Stimulated activated CD4-positive, alpha-beta T cell treated with anti-CD3 and anti-CD28 coated beads, Interleukin-12 subunit alpha, Interleukin-12 subunit beta, amount 100 ng/mL, for 24 hours (primary cell): Measurements from ENCODE around the gene POLR2C.
A peak's percentile ranks its signal among the peaks of the same experiment; 100 is the strongest.
"Not testable (repeated sequence)": the region's sequence is repeated elsewhere in the genome, so short reads cannot be mapped to it uniquely, and the experiment has no call there.

Experiments used
- DNase-seq, 2 experiments: peaks; one replicate each; pipeline ENCODE4 v3.0.0-alpha.2; 2020; ENCODE audit warnings: low read depth in 2 of 2

Gene POLR2C

DNA sequence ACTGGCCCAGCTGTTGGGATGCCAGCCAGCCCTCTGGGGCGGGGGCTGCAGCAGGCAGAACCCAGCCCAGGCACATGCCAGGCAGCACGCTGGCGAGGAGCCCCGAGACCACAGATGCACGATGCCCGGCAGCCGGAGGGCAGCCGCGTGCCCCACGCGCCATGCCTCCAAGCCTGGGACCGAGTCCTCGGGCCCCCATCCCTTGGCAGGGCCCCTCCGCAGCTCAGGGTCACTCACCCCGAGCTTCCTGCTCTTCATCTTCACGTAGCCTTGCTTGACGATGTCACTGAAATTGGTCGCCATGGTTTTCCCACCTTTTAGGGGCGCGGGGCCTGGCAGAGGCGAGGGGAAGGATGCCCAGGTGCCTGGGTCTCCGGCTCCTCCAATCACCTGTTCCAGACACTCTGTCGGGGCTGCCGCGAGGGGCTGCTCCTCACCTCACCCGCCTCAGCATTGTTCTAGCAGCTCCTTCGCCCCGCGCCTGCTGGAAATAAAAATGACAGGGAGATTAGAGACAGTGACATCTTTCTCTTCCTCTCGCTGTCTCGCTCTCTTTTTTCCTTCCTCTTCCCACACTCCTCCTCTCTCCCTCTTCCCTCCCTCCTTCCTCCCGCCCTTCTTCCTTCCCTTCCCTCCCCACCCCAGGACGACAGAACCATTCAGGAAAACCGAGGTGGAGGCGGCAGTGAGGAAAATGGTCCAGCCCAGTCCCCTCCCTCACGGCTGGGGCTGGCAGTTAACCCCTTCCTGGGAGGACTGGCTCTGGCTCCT is 16.9 kb downstream of the POLR2C start:
- no peak for DNase-seq

DNA sequence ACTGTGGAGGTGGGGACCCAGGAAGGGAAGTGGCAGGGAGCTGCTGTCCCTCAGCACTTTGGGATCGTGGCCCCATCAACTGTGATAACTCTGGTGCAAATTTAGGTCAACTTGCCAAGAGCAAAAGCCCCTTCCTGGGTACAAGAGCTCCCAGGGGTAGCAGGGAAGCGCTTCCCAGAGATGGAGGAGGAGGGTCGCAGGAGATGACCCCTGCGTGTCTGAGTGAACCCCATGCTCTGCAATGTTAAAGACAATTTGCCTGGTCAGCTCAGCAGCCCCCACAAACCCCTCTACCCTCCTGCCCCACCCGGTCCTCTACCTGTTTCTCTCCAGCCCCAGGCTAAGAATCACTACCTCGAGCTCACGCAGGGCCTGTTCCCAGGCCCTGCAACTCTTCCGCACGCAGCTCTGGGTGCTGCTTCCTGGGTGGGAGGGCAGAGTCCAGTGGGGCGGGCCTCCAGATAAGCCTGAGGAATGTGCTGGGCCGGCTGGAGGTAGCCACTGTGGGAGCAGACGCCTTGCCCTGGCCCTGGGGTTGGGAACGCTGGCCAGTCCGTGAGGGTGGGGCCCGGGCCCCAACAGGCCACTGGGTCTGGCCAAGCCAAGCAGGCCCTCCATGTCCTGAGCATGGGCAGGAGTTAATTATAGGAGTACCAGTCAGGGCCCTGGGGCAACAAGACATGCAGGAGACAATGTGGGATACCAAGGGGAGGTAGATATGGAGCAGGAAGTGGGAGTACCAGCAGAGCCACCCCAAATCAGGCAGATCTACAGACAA is 17.7 kb downstream of the POLR2C start:
- DNase-seq, result no peak

DNA sequence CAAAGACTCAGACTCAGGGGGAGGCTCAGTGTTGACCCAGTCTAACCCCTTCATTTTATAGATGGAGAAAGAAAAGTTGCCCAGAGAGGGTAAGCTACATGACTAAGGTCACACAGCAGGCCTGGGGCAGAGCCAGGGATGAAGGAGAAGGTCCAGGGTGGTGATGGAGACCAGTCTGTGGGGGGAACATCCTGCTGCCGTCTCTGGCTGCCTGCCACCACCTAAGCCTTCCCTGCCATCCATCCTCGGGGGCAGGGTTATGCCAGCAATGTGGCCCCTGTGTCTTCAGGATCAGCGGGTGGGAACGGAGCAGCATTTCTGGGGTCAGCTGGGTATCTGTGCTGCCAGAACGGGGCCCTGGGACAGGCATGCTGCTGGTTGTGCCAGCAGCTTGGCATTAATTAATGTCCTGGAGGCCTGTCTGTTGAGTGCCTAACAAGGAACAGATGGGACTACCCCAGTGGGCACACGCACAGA is 18.3 kb downstream of the POLR2C start:
- DNase-seq, result no peak

DNA sequence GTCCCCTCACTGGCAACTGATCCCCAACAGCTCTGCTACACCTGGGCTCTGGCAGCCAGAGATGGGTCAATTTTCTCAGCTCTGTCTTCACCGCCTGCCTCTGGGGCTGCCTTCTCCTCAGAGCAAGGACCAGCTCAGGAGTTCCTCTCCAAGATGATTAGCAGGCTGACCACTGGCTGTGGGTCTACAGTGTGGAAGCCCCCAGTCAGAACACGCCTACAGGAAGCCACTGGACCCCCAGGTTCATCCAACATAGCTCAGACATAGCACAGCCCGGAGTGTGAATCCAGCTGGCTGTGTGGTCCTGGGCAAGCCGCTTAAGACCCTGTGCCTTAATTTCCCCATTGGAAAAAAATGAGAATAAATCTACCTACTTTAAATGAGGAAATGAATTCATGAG is 18.9 kb downstream of the POLR2C start:
- no peak for DNase-seq

DNA sequence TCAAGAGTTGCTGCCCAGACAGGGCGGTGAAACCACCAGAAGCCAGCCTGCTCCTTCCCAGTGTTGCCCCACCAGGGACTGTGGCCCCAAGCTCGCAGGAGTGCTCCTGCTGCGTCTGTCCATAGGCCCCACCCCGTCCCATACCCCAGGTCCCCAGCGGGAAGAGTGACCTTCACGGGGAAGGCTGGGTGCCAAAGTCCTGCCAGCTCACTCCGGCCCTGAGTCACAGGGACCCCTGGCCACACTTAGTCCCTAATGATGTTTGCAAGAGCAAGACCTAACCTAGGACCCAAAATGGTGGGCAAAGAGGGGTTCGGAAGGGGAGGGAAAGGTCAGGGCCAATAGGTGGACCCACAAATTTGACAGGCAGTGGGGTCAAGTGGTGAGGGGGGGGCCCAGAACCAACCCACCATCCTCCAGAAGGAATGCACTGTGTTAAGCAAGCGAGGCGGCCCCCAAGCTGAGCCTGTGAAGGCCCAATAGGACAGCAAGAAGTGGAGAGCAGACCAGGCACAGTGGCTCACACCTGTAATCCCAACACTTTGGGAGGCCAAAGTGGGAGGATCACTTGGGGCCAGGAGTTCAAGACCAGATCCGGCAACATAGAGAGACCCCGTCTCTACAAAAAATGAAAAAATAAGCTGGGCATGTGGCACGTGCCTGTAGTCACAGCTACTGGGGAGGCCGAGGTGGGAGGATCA is 20.5 kb downstream of the POLR2C start:
- no peak for DNase-seq

DNA sequence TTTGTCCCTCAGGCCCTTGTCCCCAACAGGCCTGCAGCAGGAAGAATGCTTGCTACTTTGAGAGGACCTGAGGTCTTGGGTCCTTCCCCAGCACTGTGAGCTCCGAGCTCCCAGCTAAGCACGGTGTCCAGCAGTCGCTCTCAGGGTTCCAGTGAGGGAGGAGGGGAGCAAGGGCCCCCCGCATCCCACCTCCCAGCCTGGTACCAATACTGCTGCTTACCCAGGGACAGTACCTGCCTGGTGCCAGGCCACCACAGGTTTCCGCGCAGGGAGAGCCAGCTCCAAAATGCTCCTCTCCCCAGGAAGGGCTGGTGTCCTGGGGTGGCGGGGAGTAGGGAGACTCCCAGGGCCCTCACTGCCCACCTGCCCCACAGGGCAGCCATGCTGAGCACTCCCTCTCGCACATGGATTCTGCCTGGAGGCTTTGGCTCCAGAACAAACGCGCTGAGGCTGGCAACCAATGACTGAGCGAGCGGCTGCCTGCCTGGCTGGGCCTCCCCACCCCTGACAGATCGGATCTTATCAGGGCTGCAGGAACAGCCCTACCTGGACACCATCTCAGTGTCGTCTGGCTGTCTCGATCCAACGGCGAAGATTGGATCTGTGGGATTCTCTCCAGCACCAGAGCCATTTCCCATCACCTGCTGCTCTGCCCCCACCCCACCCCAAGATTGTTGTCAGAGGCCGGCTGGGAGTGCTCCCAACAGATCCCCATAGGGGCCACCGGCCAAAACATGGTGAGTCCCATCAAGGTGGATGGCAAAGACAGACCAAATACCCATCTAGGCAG is 21.4 kb downstream of the POLR2C start:
- no peak for DNase-seq

DNA sequence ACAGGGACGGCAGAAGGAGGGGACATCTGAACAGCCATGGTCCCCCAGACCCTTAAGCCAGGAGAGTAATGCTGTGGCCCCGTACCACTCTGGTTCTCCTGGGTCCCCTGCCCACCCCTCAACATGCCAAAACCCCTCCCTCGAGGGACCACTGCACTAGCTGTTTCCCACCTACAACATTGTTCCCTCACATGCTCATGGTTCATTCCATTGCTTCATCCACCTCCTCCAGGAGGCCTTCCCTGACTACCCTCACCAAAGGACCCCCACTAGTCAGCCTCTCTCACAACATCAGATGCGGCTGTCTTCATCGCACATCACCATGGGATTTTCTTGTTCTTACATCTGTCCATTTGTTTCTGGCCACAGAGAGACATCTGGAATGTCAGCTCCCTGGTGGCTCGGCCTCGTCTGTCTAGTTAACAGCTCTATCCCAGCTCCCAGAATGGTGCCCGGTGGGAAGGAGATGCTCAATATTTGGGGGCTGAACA is 22.1 kb downstream of the POLR2C start:
- no peak for DNase-seq

DNA sequence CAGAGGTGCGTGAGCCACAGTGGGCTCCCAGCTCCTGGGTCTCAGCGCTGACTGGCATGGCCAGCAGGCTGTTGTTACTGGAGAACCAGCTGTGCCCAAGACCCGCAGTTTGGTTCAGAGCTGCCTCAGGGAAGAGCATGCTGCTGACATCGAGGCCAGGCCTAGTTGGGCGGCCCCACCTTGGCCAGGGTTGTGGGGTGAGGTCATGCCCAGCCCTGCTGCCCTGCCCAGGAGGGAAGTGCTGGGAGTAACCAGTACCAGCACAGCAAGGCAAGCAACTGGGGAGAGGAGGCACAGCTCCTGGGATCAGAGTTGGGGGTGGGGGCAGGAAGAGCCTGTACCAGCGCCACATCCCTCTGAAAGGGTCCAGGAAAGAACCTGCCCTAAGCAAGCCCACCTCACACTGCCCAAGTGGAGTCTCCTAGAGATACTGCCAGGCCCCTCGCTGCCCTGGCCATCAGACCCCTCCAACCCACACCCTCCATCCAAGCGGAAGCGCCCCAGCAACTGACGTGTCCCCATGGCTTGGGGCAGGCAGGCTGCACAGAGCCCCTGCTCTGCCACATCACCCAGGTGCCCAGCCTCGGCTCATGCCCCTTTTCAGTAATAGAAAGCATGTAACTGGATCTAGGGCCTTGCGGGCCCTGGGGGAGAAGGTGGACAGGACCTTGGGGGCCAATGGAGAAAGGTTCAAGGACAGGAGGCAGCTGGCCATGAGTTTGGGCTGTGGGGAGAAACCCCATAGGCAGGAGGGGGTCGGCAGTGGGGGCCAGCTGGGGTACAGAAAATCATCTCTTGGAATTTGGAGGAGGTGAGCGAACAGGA is 22.8 kb downstream of the POLR2C start:
- DNase-seq, result no peak

DNA sequence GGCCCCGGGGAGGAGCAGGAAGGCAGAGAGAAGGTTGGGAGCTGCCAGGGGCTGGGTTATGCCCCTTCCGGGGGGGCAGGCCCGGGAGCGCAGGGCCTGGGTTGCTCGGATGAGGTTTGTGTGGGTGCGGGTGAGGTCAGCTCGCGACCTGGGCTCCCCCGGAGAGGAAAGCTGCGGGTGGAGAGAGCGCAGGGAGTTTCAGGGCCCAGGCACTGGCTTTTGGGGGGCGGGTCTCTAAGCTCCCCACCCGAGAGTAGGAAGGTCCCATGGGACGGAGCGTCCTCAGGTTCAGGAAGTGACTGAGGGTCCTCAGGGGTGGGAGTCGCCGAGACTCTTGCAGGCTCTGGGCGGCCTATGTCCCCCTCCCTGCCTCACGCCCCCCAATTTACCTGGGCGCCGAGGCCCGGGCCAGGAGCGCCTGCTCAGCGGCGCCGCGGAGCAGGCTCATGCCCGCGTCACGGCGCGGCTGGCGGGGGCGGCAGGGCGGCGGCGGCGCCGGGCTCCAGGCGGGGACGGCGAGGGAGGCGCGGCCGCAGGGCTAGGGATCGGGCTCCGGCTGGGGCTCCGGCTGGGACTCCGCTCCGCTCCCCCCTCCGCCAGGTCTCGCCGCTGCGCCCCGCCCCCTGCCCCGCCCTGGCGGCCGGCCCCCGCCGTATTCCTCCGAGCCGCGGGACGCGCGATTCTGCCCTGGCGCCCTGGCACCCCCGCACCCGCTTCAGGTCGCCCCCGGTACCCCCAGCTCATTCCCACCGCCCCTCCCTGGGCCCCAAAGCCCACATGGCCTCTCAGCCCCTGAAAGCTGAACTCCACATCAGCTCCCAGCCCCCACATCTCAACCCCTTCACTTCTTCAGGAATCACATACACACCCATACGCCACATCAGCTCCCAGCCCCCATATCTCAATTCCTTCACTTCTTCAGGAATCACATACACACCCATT is 23.7 kb downstream of the POLR2C start, which contains the start of gene DOK4:
TSS of gene DOK4 (minus strand) at position 578 of the 942 bp plus-strand sequence. CDS start 6,986 bp downstream, outside the sequence.
- peak; percentile 60 to 82 for DNase-seq

DNA sequence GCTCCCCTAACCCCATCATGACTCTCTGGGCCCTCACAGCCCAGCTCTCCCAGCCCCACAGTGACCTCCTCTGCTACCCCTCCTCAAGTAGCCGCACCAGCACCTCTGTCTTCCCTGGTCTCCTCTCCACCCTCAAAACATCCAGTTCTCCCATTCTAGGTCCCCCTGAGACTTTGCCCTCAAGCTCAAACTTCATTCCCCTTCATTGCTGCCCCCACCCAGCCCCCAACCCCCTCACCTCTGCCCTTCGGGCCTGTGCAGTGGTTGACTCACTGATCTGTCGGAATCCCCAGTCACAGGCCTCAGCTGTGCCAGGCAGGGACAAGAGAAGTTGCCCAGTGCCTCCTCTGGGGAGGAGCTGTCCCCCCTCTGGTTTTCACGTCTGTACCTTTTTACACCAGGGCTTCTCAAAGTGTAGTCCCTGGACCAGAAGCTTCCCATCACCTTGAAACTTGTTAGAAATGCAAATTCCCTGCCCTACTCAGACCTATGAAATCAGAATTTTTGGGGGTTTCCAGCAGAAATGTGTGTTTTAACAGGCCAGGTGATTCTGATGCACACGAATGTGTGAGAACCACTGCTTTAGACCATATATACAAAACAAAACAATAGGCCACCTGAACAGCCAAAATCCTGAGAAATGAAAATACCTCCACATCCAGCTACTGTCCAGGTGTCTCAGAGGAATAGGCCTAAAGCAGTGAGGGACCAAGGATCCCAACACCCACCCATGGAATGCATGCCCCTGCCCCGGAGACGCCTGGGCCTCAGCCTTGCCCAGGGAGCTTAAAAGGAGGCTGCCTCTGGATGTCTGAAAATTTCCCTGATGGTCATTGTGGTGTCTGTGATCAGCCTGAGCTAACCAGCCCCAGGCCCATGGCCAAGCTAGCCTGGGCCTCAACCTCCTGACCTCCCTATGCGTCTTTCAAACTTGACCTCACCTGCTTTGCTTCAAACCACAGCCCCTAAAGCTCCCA is 24.7 kb downstream of the POLR2C start:
- DNase-seq, result no peak

DNA sequence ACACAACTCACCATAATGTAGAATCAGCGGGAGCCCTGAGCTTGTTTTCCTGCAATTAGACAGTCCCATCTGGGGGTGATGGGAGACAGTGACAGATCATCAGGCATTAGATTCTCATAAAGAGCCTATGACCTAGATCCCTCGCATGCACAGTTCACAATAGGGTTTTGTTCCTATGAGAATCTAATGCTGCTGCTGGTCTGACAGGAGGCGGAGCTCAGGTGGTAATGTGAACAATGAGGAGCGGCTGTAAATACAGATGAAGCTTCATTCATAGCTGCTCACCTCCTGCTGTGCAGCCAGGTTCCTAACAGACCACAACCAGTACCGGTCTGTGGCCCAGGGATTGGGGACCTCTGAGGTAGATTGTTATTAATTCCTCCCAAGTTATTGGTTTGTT is 26.8 kb downstream of the POLR2C start:
- no peak for DNase-seq

DNA sequence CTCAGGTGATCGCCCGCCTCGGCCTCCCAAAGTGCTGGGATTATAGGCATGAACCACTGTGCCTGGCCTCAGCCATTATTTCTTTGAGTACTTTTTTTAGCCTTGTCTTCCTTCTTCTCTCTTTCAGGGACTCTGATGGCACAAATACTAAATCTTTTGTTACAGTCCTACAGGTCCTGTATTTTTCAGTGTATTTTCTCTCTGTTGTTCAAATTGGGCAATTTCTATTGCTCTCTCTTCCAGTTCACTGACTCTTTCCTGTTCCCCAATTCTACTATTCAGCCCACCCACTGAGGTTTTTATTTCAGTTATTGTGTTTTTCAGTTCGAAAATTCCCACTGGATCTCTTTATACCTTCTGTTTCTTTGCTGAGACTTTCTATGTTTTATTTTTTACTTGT is 31.3 kb downstream of the POLR2C start:
- DNase-seq, result no peak

DNA sequence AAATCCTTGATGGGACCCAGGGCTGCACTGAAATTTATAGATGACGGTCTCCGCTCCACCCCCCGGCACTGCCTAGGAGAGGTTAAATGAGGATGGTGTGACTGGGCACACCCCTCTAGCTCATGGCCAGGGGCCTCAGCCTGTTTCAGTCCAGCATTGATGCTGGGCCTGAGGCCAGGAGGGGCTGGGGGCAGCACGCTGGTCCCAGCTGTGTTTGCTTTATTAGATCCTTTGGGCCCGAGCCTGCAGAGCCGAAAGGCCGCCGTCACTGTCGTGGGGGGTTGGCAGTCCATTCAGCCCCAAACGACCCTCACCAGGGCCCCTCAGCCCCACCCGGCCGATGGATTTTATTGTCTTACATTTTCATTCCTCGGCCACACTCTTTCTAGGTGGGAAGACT is 34.6 kb downstream of the POLR2C start:
- DNase-seq, result no peak

DNA sequence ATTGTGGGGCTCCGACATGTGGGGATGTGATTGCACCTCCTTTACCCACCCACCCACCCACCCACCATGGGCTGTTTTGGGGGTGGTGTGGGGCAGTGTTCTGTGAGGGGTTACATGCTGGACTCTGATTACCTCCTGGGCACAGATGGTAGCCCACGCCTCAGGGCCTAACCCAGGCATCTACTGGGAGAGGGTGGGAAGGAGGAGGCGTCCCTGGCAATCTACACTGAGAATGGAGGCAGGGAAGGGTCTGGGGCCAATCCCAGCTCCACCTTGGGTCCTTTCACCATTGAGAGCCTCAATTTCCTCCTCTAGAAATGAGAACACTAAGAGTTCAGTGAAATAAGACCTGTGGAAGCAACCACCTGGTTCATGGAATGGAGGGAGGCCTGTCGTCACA is 35.6 kb downstream of the POLR2C start:
- DNase-seq, result no peak

DNA sequence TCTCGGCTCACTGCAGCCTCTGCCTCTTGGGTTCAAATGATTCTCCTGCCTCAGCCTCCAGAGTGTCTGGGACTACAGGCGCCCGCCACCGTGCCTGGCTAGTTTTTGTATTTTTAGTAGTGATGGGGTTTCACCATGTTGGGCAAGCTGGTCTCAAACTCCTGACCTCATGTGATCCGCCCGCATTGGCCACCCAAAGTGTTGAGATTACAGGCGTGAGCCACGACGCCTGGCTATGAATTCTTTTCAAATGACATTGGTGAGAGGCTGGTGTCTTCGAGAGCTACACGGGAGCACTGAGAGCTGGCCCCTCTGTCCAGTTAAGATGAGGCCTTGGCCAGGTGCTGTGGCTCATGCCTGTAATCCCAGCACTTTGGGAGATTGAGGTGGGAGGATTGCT is 37.5 kb downstream of the POLR2C start:
- not testable (repeated sequence) for DNase-seq

DNA sequence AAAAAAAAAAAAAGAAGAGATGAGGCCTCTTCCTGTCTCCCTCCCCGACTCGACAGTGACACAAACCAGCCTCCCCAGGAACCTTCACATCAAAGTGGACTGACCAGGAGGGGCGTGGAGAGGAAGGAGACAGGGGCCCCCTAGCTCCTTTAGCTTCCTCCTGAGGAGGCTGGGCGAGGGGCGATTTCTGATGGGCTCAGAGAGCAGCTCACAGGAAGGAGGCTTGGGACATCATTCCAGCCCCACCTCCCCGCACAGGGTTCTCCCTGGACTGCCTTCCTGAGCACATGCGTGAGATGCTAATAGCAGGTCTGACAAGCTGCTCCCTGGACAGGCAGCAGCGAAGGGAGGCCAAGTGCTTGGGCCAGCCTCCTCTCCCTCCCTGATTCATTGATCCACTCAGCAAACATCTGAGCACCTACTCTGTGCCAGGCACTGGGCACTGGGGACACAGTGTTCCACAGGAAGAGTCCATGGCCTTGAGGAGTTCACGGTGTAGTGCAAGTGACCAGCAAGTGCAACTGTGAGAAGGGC is 38.2 kb downstream of the POLR2C start:
- DNase-seq, result no peak

DNA sequence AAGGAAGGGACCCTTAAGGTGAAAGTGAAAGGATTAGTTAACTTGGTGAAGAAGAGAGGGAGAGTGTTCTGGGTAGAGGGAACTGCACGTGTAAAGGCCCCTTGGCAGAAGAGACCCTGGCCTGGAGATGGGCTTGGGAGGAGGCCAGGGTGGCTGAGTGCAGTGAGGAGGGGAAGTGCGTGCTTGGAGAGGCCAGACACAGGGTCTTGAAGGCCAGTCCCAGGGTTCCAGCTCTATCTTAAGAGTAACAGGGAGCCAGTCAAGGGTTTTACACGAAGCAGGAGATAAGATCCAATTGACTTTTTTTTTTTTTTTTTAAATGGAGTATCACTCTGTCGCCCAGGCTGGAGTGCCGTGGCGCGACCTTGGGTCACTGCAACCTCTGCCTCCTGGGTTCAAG is 39.0 kb downstream of the POLR2C start:
- DNase-seq, result no peak
